IgD-negative memory B cell (primary cell): ENCODE results near the gene MKLN1. TPM values are rescaled to one million over a fixed set of nuclear protein-coding genes. Genes with fewer than 3 reads are reported as not detected.

Experiments used
- H3K27ac Mint-ChIP-seq, 3 donors: one replicate each; pipeline ENCODE4 v1.8.0; 2020 to 2022; ENCODE audit warnings: mild to moderate bottlenecking in 3 of 3, mixed read lengths in 3 of 3, moderate library complexity in 1 of 3
- H3K27me3 Mint-ChIP-seq: one replicate; pipeline ENCODE4 v1.8.0; 2021; ENCODE audit warnings: mixed read lengths
- H3K36me3 Mint-ChIP-seq: one replicate; pipeline ENCODE4 v1.8.0; 2020; ENCODE audit warnings: mild to moderate bottlenecking, mixed read lengths
- H3K4me1 Mint-ChIP-seq, 3 donors: one replicate each; pipeline ENCODE4 v1.8.0; 2020 to 2022; ENCODE audit warnings: mixed read lengths in 3 of 3, mild to moderate bottlenecking in 1 of 3
- H3K4me3 Mint-ChIP-seq, 4 donors: one replicate each; pipeline ENCODE4 v1.8.0; 2020 to 2022; ENCODE audit warnings: mild to moderate bottlenecking in 4 of 4, mixed read lengths in 4 of 4, moderate library complexity in 3 of 4
- H3K9me3 Mint-ChIP-seq, 3 donors: one replicate each; pipeline ENCODE4 v1.8.0; 2020 to 2021; ENCODE audit warnings: mixed read lengths in 3 of 3, mild to moderate bottlenecking in 1 of 3
- polyA plus RNA-seq: library from polyadenylated mRNA; unstranded; fragments of 300-500 nt; fragmentation: Illumina TruSeq; gene quantifications from one replicate; pipeline ENCODE4 v1.2.3, GENCODE V29; 2021

MKLN1 gene
- polyA plus RNA-seq, 1 donor from 2014 or later = 19.3 TPM

DNA sequence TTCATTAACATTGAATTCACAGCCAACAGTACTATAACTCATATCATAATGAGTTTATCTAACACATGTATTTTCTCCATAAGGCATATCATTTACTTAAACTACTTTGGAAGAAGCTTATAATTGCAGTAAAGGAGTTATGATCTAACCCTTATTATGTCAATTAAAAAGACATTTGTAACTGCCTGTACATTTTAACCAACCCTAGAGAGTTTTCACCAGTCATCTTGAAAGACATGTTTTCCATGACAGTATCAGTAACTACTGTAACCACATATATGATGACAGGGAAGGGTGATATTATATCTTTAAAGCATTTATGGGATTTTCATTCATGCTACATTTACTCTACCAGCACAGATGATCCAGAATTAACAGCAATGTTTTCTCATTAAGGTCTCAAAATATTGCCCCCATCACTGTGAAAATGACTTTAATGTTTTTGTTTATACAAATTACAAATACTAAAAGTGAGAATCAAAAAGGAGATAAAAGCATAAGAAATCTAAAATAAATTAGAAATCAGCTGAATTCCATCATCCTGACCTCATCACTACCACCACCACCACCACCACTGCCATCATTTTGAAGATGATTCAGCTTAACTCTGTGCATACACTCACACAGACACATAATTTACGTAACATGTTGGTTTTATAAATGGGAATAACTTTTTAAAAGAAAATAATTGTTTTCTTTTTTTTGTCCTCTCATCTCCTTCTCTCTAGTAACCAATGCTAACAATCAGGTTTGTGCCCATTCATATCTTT lies 53.6 kb downstream of the MKLN1 start:
- no peak overlapping the region for H3K4me3 Mint-ChIP-seq
- H3K36me3 Mint-ChIP-seq = peaks cover 4% of the 10 kb centered on the region

DNA sequence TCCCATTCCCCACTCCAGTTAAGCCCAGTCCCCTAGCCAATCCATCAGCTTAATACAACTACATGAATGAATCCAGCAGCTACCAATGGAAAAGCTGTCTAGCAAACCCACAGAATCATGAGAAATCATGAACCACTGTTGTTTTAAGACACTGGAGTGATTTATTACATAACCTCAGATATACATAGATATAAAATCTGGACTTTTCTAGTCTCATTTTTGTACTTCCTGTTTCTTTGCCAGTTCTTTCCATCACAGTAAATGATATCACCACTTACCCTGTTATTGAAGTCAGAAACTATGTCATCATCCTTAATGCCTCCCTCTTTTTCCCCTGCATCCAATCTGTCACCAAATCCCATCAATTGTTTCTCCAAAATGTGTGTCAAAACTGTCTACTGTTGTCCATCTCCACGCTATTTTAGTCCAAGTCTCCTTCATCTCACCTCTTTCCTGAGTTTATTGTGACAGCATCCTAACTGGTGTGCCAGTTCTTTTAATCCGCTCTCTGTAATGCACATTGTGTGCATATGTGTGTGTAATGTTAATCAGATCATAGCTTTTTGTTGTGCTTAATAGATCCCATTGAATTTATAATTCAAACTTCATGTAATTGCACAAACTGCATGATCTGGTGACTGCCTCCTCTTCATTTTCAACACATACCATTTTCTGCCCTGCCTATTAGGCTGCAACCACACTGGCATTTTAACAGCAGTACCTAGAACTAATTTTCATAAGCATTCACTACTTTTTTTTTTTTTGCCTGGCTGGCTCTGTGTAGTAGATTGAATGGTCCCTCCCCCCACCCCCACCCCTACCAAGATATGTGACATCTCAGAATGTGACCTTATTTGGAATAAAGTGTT lies 56.0 kb downstream of the MKLN1 start:
- H3K27ac Mint-ChIP-seq = peak overlapping the region in 1 of 3 donors; percentile 60
- peaks cover 10 to 21% (median 13%) of the 10 kb centered on the region in 3 donors for H3K4me1 Mint-ChIP-seq

More for the DNA sequence above, 53.6 kb downstream of the MKLN1 start:
- Mint-ChIP-seq H3K27ac (no peak overlapping the region), H3K4me1 (peaks cover 10 to 21% (median 13%) of the 10 kb centered on the region in 3 donors), H3K9me3 (no peaks in the 10 kb centered on the region), H3K27me3 (no peaks in the 10 kb centered on the region)

DNA sequence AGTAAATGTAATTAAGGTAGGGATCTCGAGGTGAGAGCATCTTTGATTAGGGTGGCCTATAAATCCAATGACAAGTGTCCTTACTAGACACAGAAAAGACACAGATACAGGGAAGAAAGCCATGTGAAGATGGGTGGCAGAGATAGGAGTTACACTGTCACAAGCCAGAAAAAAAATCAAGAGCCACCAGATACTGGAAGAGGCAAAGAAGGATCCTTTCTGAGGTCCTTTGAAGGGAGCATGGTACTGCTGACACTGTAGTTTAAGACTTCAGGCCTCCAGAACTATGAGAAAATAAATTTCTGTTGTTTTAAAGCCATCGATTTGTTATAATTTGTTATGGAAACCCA lies 56.6 kb downstream of the MKLN1 start:
- H3K4me3 Mint-ChIP-seq = no peak overlapping the region
- H3K9me3 Mint-ChIP-seq = no peaks in the 10 kb centered on the region
- no peak overlapping the region for H3K27ac Mint-ChIP-seq
- H3K27me3 Mint-ChIP-seq = no peaks in the 10 kb centered on the region
- peaks cover 10 to 21% (median 13%) of the 10 kb centered on the region in 3 donors for H3K4me1 Mint-ChIP-seq
- H3K36me3 Mint-ChIP-seq = peaks cover 5% of the 10 kb centered on the region

More for the DNA sequence above, 56.0 kb downstream of the MKLN1 start:
- no peaks in the 10 kb centered on the region for H3K27me3 Mint-ChIP-seq
- H3K4me3 Mint-ChIP-seq = no peak overlapping the region
- no peaks in the 10 kb centered on the region for H3K9me3 Mint-ChIP-seq
- peaks cover 5% of the 10 kb centered on the region for H3K36me3 Mint-ChIP-seq

DNA sequence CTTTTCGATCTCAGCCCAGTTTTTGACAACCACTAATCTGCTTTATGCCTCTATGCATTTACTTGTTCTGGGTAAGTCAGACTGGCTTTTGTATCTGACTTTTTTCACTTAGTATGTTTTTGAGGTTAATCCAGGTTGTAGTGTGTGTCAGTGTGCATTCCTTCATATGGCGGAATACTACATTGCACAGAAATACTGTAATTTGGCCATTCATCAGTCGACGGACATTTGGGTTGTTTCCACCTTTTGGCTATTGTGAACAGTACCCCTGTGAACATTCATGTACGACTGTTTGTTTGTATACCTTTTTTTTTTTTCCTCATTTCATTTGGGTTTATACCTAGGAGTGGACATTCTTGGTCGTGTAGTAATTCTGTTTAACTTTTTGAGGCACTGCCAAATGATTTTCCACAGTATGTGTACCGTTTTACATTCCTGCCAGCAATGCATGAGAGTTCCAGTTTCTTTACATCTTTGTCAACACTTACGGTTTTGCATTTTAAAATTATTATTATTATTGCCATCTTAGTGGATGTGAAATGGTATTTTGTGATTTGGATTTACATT lies 57.4 kb downstream of the MKLN1 start:
- Mint-ChIP-seq H3K9me3 (no peaks in the 10 kb centered on the region), H3K4me3 (no peak overlapping the region), H3K27me3 (no peaks in the 10 kb centered on the region), H3K4me1 (peaks cover 10 to 21% (median 13%) of the 10 kb centered on the region in 3 donors), H3K27ac (no peak overlapping the region), H3K36me3 (peaks cover 5% of the 10 kb centered on the region)

DNA sequence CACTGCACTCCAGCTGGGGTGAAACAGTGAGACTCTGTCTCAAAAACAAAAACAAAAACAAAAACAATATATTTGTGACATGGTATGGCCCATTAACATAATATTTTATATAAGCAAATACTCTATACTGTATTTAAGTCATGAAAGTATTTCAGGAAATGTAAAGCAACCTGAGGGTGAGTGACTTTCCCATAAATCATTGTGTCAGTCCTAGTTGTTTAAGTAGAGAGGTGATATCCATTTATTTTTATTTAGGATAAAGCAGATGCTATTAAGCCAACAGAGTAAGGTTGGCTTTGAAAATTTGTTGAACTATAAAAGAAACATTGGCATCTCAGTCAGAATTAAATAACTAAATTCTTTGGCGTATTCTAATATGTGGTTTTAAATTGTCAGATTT lies 60.5 kb downstream of the MKLN1 start:
- H3K9me3 Mint-ChIP-seq = no peaks in the 10 kb centered on the region
- H3K27me3 Mint-ChIP-seq = no peaks in the 10 kb centered on the region
- H3K4me1 Mint-ChIP-seq = peaks cover 8 to 13% (median 10%) of the 10 kb centered on the region in 3 donors
- H3K27ac Mint-ChIP-seq = no peak overlapping the region
- H3K36me3 Mint-ChIP-seq = peaks cover 7% of the 10 kb centered on the region
- no peak overlapping the region for H3K4me3 Mint-ChIP-seq

DNA sequence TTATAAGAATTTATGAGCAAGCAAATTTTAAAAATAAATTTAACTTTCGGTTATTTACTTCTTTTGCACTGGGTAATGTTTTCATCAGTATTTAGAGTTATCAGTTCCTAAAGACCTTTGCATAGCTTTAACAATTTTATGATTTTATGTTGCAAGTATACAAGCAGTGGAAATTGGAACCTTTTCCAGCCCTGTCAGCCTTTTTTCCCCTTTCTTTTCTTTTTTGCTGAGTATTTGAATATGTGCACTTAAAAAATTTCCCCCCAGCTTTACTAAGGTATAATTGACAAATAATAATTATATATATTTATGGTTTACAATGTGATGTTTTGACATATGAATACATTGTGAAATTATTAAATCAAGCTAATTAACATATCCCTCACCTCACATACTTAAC lies 62.6 kb downstream of the MKLN1 start:
- H3K27ac Mint-ChIP-seq = no peak overlapping the region
- peaks cover 0 to 2% (median 0%) of the 10 kb centered on the region in 3 donors for H3K4me1 Mint-ChIP-seq
- no peak overlapping the region for H3K4me3 Mint-ChIP-seq
- H3K36me3 Mint-ChIP-seq = peaks cover 3% of the 10 kb centered on the region
- H3K27me3 Mint-ChIP-seq = no peaks in the 10 kb centered on the region
- H3K9me3 Mint-ChIP-seq = no peaks in the 10 kb centered on the region

DNA sequence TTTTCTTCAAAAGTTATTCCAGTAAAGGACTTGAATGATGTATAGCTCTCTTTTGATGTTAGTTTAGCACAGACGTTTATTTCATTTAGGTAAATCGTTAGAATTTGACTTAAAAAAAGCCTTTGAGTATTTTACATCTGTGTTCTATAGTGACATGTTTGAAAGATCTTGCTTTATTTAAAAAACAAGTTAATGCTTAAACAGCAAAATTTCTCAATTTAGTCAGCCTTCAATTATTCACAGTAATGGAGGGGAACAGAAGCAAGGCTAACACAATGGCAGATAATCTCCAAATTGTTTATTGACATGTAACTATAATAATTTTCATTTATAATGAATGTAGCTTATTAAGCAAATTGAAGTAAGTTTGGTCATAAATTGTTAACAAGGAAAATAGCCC lies 63.5 kb downstream of the MKLN1 start:
- Mint-ChIP-seq H3K27me3 (no peaks in the 10 kb centered on the region), H3K9me3 (no peaks in the 10 kb centered on the region), H3K36me3 (peaks cover 3% of the 10 kb centered on the region), H3K27ac (no peak overlapping the region), H3K4me1 (peaks cover 0 to 2% (median 0%) of the 10 kb centered on the region in 3 donors), H3K4me3 (no peak overlapping the region)

DNA sequence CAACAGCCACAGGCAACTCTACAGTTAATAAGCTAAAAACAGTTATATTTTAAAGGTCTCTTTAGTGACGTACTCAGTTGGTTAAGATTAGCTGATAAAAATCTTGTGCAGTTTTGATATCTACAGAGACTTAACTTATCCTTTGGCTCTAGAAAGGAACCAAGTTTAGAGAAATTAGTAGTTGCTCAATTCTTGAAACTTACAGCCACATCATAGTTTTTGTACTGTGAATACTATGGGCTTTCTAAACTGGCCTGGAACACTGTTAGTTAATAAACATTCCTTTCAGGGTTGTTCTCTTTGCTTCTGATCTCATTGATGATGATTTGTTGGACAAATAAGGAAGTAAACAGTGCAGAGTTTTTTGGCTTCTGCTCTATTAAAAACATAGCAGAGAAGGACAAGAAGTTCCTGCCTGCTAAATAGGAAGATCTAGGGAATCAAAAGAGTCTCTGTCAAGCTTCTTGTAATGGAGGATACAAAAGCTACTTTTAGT lies 73.1 kb downstream of the MKLN1 start:
- H3K36me3 Mint-ChIP-seq = peaks cover 11% of the 10 kb centered on the region
- H3K4me1 Mint-ChIP-seq = peaks cover 4 to 14% (median 12%) of the 10 kb centered on the region in 3 donors
- peak overlapping the region in 1 of 4 donors; percentile 4 for H3K4me3 Mint-ChIP-seq
- no peaks in the 10 kb centered on the region for H3K27me3 Mint-ChIP-seq
- peak overlapping the region in 1 of 3 donors; percentile 66 for H3K27ac Mint-ChIP-seq
- peaks cover 0 to 6% (median 2%) of the 10 kb centered on the region in 3 donors for H3K9me3 Mint-ChIP-seq

DNA sequence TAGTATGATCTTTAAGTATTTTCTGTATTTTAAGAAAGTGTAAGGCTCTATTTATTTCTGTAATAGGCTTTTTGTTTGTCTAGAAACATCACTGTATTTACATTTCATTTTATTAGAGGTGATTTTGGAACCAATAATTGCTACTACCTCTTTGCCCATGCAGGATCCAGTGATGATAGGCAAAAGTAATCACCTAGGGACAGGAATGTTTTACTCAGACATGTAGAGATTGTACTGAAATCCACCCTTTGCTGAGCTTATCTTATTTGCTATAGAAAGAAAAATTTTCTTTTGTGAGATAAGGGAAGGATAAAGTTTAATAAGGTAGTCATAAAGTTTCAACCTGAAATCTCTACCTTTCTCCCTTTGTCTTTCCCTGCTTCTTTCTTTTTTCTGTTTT lies 73.5 kb downstream of the MKLN1 start:
- Mint-ChIP-seq H3K4me1 (peaks cover 4 to 14% (median 12%) of the 10 kb centered on the region in 3 donors), H3K4me3 (no peak overlapping the region), H3K27ac (peak overlapping the region in 1 of 3 donors; percentile 66), H3K36me3 (peaks cover 11% of the 10 kb centered on the region), H3K9me3 (peaks cover 0 to 6% (median 2%) of the 10 kb centered on the region in 3 donors), H3K27me3 (no peaks in the 10 kb centered on the region)

DNA sequence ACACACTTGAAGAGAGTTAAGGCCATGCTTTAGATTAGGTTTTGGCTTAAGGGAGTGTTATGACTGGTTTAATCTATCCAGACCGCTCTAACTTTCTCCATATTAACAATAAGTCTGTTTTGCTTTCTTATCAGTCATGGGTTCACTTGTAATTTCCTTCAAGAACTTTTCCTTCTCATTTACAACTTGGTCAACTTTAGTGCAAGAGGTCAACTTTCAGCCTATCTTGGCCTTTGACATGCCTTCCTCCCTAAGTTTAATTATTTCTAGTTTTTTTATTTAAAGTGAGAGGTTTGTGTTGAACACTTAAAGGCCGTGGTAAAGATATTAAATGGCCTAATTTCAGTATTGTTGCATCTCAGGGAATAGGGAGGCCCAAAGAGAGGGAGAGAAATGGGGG lies 75.6 kb downstream of the MKLN1 start:
- Mint-ChIP-seq H3K9me3 (peaks cover 0 to 6% (median 2%) of the 10 kb centered on the region in 3 donors), H3K36me3 (peaks cover 14% of the 10 kb centered on the region), H3K27ac (peak overlapping the region in 1 of 3 donors; percentile 14), H3K4me3 (no peak overlapping the region), H3K4me1 (peaks cover 7 to 17% (median 14%) of the 10 kb centered on the region in 3 donors), H3K27me3 (no peaks in the 10 kb centered on the region)

DNA sequence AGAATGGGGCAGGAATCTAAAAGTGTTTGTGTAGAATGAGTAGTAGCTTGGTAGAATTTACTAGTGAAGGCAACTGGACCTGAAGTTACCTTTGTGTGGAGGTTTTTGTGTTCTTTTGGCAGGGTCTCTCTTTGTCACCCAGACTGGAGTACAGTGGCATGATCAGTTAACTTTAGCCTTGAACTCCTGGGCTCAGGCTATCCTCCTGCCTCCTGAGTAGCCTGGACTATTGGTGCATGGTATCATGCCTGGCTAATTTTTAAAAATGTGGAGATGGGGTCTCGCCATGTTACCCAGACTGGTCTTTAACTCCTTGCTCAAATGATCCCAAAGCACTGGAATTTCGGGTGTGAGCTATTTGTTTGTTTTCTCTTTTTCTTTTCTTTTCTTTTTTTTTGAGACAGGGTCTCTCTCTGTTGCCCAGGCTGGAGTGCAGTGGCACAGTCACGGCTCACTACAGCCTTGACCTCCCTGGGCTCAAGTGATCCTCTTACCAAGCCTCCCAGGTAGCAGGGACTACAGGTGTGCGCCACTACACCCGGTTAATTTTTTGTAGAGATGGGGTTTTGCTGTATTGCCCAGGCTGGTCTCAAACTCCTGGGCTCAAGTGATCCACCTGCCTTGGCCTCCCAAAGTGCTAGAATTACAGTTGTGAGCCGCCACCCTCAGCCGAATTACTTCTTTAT lies 76.7 kb downstream of the MKLN1 start:
- H3K4me3 Mint-ChIP-seq = peak overlapping the region in 1 of 4 donors; percentile 42
- peaks cover 0 to 6% (median 2%) of the 10 kb centered on the region in 3 donors for H3K9me3 Mint-ChIP-seq
- no peaks in the 10 kb centered on the region for H3K27me3 Mint-ChIP-seq
- peaks cover 14% of the 10 kb centered on the region for H3K36me3 Mint-ChIP-seq
- H3K4me1 Mint-ChIP-seq = peaks cover 8 to 17% (median 14%) of the 10 kb centered on the region in 3 donors
- H3K27ac Mint-ChIP-seq = peak overlapping the region in 1 of 3 donors; percentile 80

DNA sequence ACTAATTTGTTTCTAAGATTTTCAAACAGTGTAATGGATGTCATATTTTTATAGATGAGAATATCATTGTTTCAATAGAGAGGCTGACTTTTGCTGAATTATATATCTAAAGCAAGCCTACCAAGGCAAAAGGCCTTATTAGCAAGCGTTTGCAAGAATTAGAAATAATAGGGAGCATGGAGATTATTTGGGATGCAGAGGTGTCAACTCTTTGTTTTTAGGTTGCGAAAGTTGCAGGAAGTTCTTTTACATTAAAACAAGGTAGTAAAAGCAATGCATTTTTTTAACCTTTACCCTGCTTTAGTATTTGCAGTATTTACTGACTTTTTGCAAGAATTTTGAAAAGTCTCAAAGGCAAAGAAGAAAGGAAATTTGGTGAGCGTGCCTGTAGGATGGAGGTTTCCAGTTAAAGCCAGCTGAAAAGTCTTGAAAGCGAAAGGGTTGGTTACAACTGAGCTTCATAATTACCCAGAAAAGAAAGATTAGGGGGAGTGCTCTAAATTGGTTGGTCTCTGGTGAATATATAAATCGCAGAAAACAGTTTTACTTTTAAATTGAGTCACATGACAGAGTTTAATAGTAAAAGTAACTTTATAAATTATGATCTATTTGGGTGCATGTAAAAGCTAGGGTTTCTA lies 81.6 kb downstream of the MKLN1 start:
- Mint-ChIP-seq H3K9me3 (no peaks in the 10 kb centered on the region), H3K4me3 (no peak overlapping the region), H3K27me3 (no peaks in the 10 kb centered on the region), H3K36me3 (peaks cover 3% of the 10 kb centered on the region), H3K27ac (no peak overlapping the region), H3K4me1 (peaks cover 6 to 8% (median 8%) of the 10 kb centered on the region in 3 donors)

DNA sequence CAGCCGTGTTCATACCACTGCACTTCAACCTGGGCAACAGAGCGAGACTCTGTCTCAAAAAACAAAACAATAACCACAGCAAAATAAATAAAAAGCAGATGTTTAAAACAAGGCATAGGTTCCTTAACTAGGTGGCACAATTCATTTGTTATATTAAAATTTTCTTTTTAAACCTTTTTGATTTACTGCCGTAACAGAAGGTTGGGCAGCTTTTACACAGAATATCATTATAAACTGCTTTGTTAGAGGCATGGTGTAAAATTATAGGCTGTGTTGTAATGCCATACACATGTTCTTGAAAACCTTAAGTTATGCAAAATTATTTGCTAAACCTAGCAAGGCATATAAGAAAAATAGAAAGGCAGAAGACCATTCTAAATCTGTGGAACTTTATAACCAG lies 84.4 kb downstream of the MKLN1 start:
- no peaks in the 10 kb centered on the region for H3K27me3 Mint-ChIP-seq
- H3K4me3 Mint-ChIP-seq = no peak overlapping the region
- H3K9me3 Mint-ChIP-seq = no peaks in the 10 kb centered on the region
- peaks cover 4% of the 10 kb centered on the region for H3K36me3 Mint-ChIP-seq
- H3K4me1 Mint-ChIP-seq = peaks cover 0 to 4% (median 3%) of the 10 kb centered on the region in 3 donors
- no peak overlapping the region for H3K27ac Mint-ChIP-seq

DNA sequence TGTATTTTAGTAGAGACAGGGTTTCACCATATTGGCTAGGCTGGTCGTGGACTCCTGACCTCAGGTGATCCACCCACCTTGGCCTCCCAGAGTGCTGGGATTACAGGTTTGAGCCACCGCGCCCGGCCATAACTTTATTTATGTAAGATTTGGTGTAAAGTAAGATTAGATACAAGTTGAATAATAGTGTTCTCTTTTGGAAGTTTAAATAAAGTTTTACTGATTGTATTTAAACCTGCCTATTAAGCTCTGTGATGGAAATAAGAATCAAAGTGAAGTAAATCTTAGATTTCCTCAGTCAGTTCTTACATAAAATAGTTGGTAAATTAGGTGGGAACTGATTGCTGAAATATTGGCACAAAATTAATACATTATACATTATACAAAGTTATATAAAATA lies 86.0 kb downstream of the MKLN1 start:
- peaks cover 4% of the 10 kb centered on the region for H3K36me3 Mint-ChIP-seq
- no peaks in the 10 kb centered on the region for H3K27me3 Mint-ChIP-seq
- H3K4me1 Mint-ChIP-seq = peaks cover 0 to 1% (median 0%) of the 10 kb centered on the region in 3 donors
- H3K4me3 Mint-ChIP-seq = no peak overlapping the region
- H3K9me3 Mint-ChIP-seq = no peaks in the 10 kb centered on the region
- H3K27ac Mint-ChIP-seq = no peak overlapping the region
